ENCODE measurements around the gene EEFSEC. TPM values are rescaled to one million over a fixed set of nuclear protein-coding genes. Genes with fewer than 3 reads are reported as not detected.

The EEFSEC gene
- polyA plus RNA-seq, 1 experiment = 16.3 TPM

DNA sequence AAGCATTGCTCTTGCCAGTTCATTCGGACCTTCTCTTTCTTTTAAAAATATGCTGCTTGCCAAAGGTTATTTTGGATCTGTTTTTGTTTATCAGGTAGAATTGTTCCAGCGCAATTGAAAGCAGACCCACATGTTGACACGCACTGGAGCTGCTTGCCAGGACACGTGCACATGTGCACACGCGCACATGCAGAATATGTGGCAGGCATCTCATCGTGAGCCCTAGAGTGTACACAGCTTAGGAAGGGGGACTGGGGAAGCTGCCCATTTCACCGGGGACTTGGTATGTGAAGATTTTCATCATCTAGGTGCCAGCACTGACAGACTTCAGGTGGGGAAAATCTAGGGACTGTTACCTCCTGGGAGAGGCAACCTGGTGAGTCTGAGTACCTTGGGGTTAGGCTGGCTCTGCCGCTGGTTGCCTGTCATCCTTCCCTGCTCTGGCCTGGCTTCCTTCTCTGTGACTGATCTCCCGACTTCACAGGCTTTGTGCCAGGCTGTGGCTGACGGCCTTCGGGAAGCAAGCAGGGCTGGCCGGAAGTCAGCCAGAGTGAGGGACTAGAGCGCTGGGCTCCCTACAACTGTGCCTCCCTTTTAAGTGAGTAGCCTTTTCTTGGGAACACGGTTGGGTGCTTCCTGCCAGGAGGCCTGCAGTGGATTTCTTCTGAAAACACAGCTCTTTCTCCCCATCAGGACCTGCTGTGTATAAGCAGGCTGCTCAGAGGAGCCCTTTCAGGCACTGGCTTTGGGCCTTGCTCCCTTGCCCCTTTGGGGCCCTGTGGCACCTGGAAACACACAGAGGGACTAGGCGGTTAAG, 129.3 kb downstream of the EEFSEC start:
- POLR2A ChIA-PET = no interaction called here
- CTCF ChIA-PET = interaction anchor here (1.0 kb wide), 1 partner anchor 9 kb away, joined by 3 read pairs; no protein-coding TSS in a partner anchor
- no peak for DNase-seq (ENCODE audit: low read depth)
- Histone ChIP-seq H3K36me3 (ENCODE audit: control insufficient read depth, insufficient read depth, low read length) (no peaks in the 10 kb centered on the region; the same call in 1 of the 2 replicates), H3K4me3 (ENCODE audit: low read depth, low read length) (no peak overlapping the region), H3K27me3 (ENCODE audit: control insufficient read depth, insufficient read depth, low read length) (no peaks in the 10 kb centered on the region)
- TF ChIP-seq, protein P1, sequence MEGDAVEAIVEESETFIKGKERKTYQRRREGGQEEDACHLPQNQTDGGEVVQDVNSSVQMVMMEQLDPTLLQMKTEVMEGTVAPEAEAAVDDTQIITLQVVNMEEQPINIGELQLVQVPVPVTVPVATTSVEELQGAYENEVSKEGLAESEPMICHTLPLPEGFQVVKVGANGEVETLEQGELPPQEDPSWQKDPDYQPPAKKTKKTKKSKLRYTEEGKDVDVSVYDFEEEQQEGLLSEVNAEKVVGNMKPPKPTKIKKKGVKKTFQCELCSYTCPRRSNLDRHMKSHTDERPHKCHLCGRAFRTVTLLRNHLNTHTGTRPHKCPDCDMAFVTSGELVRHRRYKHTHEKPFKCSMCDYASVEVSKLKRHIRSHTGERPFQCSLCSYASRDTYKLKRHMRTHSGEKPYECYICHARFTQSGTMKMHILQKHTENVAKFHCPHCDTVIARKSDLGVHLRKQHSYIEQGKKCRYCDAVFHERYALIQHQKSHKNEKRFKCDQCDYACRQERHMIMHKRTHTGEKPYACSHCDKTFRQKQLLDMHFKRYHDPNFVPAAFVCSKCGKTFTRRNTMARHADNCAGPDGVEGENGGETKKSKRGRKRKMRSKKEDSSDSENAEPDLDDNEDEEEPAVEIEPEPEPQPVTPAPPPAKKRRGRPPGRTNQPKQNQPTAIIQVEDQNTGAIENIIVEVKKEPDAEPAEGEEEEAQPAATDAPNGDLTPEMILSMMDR (IDR thresholded peaks at IDR 0.05; ENCODE audit: insufficient read depth, low read depth, low read length) = no peak

GRCh38 chr3:128283421-128283820, 130.1 kb downstream of the EEFSEC start:
- POLR2A ChIA-PET = no interaction called here
- CTCF ChIA-PET = no interaction called here

DNA sequence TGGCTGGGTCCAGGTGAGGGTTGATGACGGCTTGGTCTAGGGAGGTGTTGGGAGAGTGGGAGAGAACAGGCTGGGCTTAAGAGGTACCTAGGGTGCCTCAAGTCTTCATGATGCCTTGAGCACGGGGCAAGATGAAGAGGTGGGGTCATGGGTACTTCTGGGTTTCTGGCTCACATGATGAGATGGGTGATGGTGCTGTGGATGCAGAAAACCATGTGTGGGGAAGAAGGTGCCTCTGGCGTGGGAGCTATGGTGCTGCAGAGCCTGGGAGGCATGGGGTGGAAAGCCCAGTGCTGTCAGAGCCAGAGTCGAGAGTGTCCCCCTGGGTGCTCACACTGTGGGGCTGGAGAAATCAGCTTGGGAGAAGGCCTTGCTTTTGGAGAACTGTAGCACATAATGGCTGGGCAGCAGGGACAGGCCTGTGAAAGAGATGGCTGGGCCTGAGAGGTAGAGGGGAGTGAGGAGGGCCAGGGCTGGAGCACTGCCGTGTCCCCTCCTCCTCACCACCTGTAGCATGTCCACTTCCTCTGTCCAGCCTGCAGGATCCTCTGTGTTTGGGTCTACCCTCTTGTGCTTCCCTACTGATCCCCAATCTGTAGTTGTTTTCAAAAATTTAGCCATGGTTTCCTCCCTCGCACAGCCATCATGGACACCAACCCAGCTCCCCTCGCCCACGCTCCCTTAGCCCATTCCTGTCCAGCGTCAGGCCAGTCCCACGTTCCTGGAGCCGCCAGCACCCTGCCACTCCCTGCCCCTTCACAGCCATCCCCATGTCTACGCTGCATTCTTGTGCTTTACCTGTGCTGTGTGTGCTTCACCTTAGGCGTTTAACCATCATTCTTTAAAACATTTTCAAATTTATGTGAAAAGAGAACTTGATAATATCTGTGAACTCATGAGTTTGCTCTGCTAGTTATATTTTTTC, 132.0 kb downstream of the EEFSEC start:
- no peak for DNase-seq (ENCODE audit: low read depth)
- POLR2A ChIA-PET = no interaction called here
- TF ChIP-seq, protein P1 (IDR thresholded peaks at IDR 0.05; ENCODE audit: insufficient read depth, low read depth, low read length) = no peak

More at GRCh38 chr3:128283421-128283820, 130.1 kb downstream of the EEFSEC start:
- no peaks in the 10 kb centered on the region; the same call in 1 of the 2 replicates for H3K36me3 ChIP-seq (ENCODE audit: control insufficient read depth, insufficient read depth, low read length)
- no peak for DNase-seq (ENCODE audit: low read depth)
- H3K4me3 ChIP-seq (ENCODE audit: low read depth, low read length) = no peak overlapping the region
- no peaks in the 10 kb centered on the region for H3K27me3 ChIP-seq (ENCODE audit: control insufficient read depth, insufficient read depth, low read length)
- TF ChIP-seq, protein P1 (IDR thresholded peaks at IDR 0.05; ENCODE audit: insufficient read depth, low read depth, low read length) = no peak

DNA sequence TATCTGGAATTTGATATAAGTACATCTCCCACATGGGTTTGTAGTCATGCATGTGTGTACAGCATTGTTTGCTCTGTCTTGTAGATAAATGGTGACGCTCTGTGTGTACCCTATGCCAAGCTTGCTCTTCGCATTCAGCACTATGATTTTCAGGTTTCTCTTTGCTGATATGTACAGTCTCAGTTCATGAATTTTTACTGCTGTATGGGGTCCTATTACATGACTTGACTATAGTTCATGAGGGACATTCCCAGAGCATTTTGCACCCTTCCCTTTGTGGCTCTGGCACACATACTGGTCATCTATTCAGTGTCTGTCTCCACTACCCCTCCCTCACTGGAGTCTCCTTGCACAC, 132.7 kb downstream of the EEFSEC start:
- no peaks in the 10 kb centered on the region; the same call in 1 of the 2 replicates for H3K36me3 ChIP-seq (ENCODE audit: control insufficient read depth, insufficient read depth, low read length)
- TF ChIP-seq, protein P1 (IDR thresholded peaks at IDR 0.05; ENCODE audit: insufficient read depth, low read depth, low read length) = no peak
- DNase-seq (ENCODE audit: low read depth) = no peak
- ChIA-PET CTCF (interaction anchor here (1.5 kb wide), 1 partner anchor 11 kb away, joined by 8 read pairs; no protein-coding TSS in a partner anchor), POLR2A (no interaction called here)
- no peak overlapping the region for H3K4me3 ChIP-seq (ENCODE audit: low read depth, low read length)
- no peaks in the 10 kb centered on the region for H3K27me3 ChIP-seq (ENCODE audit: control insufficient read depth, insufficient read depth, low read length)

More for the DNA sequence above, 132.0 kb downstream of the EEFSEC start:
- Histone ChIP-seq H3K27me3 (ENCODE audit: control insufficient read depth, insufficient read depth, low read length) (no peaks in the 10 kb centered on the region), H3K4me3 (ENCODE audit: low read depth, low read length) (no peak overlapping the region), H3K36me3 (ENCODE audit: control insufficient read depth, insufficient read depth, low read length) (no peaks in the 10 kb centered on the region; the same call in 1 of the 2 replicates)
- CTCF ChIA-PET = no interaction called here

DNA sequence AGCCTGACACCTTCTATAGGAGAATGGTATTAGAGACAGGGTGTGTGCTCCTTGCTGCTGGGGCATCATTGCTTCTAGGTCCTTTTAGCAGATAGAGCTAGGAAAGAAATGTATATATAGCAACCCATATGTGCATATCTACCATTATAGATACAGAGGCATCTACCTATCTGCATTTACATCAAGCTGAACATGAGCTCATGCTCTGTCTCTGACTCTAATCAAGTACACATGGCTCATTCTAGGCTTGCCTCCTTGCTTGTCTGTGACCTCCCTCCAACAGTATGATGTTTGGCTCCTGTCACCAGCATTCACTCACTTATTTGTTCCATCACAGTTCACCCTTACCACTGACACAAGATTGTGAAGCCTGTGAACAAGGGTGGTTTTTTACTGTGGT, 133.4 kb downstream of the EEFSEC start:
- TF ChIP-seq, protein P1 (IDR thresholded peaks at IDR 0.05; ENCODE audit: insufficient read depth, low read depth, low read length) = no peak
- DNase-seq (ENCODE audit: low read depth) = no peak
- POLR2A ChIA-PET = no interaction called here
- no peak overlapping the region for H3K4me3 ChIP-seq (ENCODE audit: low read depth, low read length)
- H3K36me3 ChIP-seq (ENCODE audit: control insufficient read depth, insufficient read depth, low read length) = no peaks in the 10 kb centered on the region; the same call in 1 of the 2 replicates
- CTCF ChIA-PET = interaction anchor here (0.7 to 1.5 kb wide), 2 partner anchors 10 to 14 kb away, joined by 3 to 8 read pairs; no protein-coding TSS in a partner anchor
- no peaks in the 10 kb centered on the region for H3K27me3 ChIP-seq (ENCODE audit: control insufficient read depth, insufficient read depth, low read length)

All from BJ (cell line).